Measurements from ENCODE around the gene IL11RA. TPM values are rescaled to one million over a fixed set of nuclear protein-coding genes. Genes with fewer than 3 reads are reported as not detected.

The IL11RA gene
- total RNA-seq, 1 donor from 2014 or later = 53.8 TPM

DNA sequence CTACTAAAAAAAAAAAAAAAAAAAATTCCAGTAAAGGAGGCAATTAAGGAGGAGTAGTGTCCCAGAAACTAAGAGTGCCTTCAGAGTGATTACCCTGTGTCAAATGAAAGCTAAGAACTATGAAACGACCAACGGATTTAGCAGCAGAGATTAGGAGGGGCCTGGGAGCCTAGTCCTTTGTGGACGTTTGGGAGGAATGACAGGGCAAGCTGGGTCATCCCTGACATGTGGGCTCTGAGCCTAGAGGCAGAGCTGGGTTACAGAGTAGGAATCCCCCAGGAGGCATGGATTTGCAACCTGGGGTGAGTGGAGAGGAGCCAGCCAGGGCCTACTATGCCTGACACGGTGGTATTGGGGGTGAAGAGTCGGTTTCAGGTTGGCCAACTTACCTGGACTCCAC, 18.8 kb upstream of the IL11RA start:
- TF ChIP-seq, protein P1, sequence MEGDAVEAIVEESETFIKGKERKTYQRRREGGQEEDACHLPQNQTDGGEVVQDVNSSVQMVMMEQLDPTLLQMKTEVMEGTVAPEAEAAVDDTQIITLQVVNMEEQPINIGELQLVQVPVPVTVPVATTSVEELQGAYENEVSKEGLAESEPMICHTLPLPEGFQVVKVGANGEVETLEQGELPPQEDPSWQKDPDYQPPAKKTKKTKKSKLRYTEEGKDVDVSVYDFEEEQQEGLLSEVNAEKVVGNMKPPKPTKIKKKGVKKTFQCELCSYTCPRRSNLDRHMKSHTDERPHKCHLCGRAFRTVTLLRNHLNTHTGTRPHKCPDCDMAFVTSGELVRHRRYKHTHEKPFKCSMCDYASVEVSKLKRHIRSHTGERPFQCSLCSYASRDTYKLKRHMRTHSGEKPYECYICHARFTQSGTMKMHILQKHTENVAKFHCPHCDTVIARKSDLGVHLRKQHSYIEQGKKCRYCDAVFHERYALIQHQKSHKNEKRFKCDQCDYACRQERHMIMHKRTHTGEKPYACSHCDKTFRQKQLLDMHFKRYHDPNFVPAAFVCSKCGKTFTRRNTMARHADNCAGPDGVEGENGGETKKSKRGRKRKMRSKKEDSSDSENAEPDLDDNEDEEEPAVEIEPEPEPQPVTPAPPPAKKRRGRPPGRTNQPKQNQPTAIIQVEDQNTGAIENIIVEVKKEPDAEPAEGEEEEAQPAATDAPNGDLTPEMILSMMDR (conservative IDR thresholded peaks at IDR 0.05) = no peak
- Mint-ChIP-seq H3K4me1 (ENCODE audit: unreplicated experiment) (peaks cover 30% of the 10 kb centered on the region), H3K36me3 (no peaks in the 10 kb centered on the region), H3K27ac (no peak overlapping the region), H3K4me3 (no peak overlapping the region), H3K27me3 (peaks cover 44% of the 10 kb centered on the region), H3K9me3 (no peaks in the 10 kb centered on the region)
- no peak for DNase-seq (ENCODE audit: extremely low spot score, unreplicated experiment)

DNA sequence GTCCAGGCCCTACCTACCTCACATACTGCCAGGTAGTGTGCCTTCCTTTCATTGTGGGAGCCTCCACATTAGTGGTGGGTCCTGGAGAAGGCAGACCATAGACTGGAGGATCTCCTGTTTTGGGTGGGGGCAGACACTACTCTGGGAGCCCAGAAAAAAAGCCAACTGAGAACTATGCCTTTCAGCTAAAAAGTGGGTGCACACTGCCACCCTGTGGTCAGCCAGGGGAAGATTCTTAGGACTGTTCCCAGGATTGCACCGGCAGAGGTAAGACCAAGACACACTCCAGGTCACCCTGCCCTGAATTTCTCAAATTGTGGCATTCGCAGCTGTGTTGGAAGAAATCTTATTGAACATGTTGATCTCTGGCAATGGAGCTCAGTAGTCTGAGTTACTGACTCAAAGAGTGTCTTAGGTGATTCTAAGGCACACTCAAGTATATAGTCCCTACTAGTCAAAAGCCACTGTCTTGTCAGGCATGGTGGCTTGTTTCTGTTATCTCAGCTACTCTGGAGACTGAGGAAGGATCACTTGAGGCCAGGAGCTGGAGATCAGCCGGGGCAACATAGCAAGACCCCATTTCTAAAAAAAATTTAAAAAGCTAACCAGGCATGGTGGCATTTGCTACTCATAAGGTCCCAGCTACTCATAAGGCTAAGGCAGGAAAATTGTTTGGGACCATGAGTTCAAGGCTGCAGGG, 18.0 kb upstream of the IL11RA start:
- no peak for DNase-seq (ENCODE audit: extremely low spot score, unreplicated experiment)
- Mint-ChIP-seq H3K27me3 (peaks cover 37% of the 10 kb centered on the region), H3K4me1 (ENCODE audit: unreplicated experiment) (peaks cover 26% of the 10 kb centered on the region), H3K27ac (no peak overlapping the region), H3K4me3 (peak overlapping the region; percentile 65), H3K36me3 (no peaks in the 10 kb centered on the region), H3K9me3 (no peaks in the 10 kb centered on the region)
- TF ChIP-seq, protein P1 (conservative IDR thresholded peaks at IDR 0.05) = peak; percentile 93

DNA sequence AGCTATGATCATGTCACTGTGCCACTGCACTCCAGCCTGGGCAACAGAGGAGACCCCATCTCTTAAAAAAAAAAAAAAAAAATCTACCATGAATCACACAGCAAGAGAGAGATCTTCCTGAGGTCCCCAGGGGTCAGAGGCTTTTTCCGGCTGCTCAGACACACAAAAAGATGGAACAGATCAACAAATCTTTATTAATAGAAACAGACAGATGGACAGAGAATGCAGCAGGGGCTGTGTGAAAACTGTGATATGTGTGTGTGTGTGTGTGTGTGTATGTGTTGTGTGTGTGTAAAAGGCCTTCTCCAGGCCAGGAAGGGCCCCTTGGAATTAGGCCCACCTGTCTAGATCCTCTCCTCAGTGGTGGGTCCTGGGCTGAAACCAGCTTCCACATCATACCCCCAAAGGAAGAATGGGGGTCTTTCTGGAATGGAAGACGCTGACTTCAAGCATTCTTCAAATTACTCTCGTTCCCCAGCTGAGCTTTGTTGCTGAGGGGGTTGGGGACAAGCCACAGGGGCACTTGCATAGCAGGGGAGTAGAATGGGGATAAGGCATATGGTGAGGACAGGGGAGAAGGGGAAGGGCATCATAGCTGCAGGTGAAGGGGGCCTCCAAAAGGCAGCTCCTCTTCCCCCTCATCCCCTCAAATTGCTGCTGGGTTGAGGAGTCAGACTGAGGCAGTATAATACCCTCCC, 17.3 kb upstream of the IL11RA start:
- Mint-ChIP-seq H3K36me3 (no peaks in the 10 kb centered on the region), H3K4me1 (ENCODE audit: unreplicated experiment) (peaks cover 22% of the 10 kb centered on the region), H3K9me3 (no peaks in the 10 kb centered on the region), H3K27ac (no peak overlapping the region), H3K27me3 (peaks cover 30% of the 10 kb centered on the region), H3K4me3 (peak overlapping the region; percentile 52)
- no peak for DNase-seq (ENCODE audit: extremely low spot score, unreplicated experiment)
- TF ChIP-seq, protein P1 (conservative IDR thresholded peaks at IDR 0.05) = no peak

DNA sequence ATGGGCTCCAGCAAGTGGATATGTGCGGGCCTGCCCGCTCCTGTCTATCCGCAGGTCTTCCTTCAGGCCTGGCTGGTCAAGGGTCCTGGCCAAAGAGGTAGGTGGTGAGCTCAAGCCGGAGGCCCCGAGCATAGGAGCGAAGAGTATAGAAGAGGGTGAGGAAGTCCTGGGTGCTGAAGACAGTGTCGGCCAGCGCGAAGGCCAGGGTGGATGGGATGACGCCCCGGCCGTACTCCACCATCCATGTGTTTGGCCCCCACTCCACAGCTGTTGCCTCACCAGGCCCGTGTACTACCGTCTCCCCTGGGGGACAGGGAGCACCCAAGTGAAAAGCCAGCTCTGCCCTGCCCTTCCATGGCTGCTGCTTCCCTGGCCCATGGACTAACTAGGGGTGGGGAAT, 16.4 kb upstream of the IL11RA start:
- no peak overlapping the region for H3K27ac Mint-ChIP-seq
- no peaks in the 10 kb centered on the region for H3K36me3 Mint-ChIP-seq
- TF ChIP-seq, protein P1 (conservative IDR thresholded peaks at IDR 0.05) = no peak
- no peak for DNase-seq (ENCODE audit: extremely low spot score, unreplicated experiment)
- H3K9me3 Mint-ChIP-seq = no peaks in the 10 kb centered on the region
- H3K27me3 Mint-ChIP-seq = peaks cover 22% of the 10 kb centered on the region
- peak overlapping the region; percentile 77 for H3K4me3 Mint-ChIP-seq
- peaks cover 22% of the 10 kb centered on the region for H3K4me1 Mint-ChIP-seq (ENCODE audit: unreplicated experiment)

DNA sequence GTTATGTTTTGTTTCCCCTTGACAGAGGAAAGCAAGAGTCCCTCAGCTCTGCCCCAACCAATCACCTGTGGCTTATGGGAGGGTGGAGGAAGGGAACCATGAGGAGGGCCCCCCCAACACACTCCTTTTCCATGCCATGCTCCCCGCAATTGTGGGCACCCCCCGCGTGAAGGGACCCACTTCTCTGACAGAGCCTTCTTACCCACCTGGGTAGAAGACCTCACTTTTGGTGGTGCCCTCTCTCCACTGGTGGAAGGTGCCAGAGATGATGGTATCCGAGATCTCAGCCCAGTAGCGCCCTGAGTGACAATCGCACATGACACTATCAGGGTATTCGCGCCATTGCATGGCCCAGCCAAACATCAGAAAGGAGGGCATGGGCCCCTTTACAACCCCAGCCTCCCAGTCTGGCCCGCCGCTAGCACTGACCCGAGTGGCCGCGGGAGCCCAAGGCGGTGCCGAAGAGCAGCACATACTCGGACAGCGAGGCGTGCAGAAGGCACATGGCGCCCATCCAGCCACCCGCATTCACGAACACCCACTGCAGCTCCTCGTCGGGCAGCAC, 15.1 kb upstream of the IL11RA start:
- Mint-ChIP-seq H3K36me3 (no peaks in the 10 kb centered on the region), H3K9me3 (no peaks in the 10 kb centered on the region), H3K4me1 (ENCODE audit: unreplicated experiment) (peaks cover 22% of the 10 kb centered on the region), H3K27me3 (peaks cover 9% of the 10 kb centered on the region), H3K27ac (peak overlapping the region; percentile 37), H3K4me3 (peak overlapping the region; percentile 91)
- no peak for DNase-seq (ENCODE audit: extremely low spot score, unreplicated experiment)
- TF ChIP-seq, protein P1 (conservative IDR thresholded peaks at IDR 0.05) = no peak

All from type B pancreatic cell (in vitro differentiated cells).